Tibial artery (tissue), 4 donors: ENCODE results near the gene STMN3.
"Not testable (repeated sequence)": the region's sequence is repeated elsewhere in the genome, so short reads cannot be mapped to it uniquely, and the experiment has no call there.

Source experiments
- DNase-seq, 2 donors: peaks; one replicate each; pipeline ENCODE4 v3.0.0-alpha.2; 2019
- H3K27ac ChIP-seq, 2 donors: fragments of 200-600 bp; sonication (generic) in 1 of 2; 1 replicate in 1 of 2; 2 replicates in 1 of 2; pipeline ENCODE4 v1.5.1; 2018 to 2019; ENCODE audit warnings: mild to moderate bottlenecking in 1 of 2
- H3K27me3 ChIP-seq, 2 donors: fragments of 200-600 bp; sonication (generic) in 1 of 2; one replicate each; pipeline versions ENCODE4 v1.5.1 to v1.6.0; 2016 to 2019
- H3K36me3 ChIP-seq, 3 donors: fragments of 200-600 bp; sonication (generic) in 2 of 3; one replicate each; pipeline ENCODE4 v1.5.1; 2016 to 2019; ENCODE audit warnings: mild to moderate bottlenecking in 2 of 3
- H3K4me1 ChIP-seq, 4 donors: fragments of 200-600 bp; sonication (generic) in 2 of 4; 1 replicate in 3 of 4; 2 replicates in 1 of 4; pipeline ENCODE4 v1.5.1; 2016 to 2019
- H3K4me3 ChIP-seq, 2 donors: fragments of 200-600 bp; sonication (generic) in 1 of 2; 1 replicate in 1 of 2; 2 replicates in 1 of 2; pipeline ENCODE4 v1.5.1; 2018 to 2019; ENCODE audit warnings: mild to moderate bottlenecking in 2 of 2
- H3K9me3 ChIP-seq, 3 donors: fragments of 200-600 bp; sonication (generic) in 1 of 3; one replicate each; pipeline ENCODE4 v1.5.1; 2016 to 2019
- intact Hi-C: fragments of 100-400 bp; cut with DNase I; formaldehyde crosslinking; loops from one replicate; pipeline ENCODE4 v1.15.0; 2023; ENCODE audit warnings: low total_unique reads
- TF ChIP-seq, protein P1 (sequence below), 2 experiments: fragments of 200-600 bp in 1 of 2; fragments of 450-650 bp in 1 of 2; IDR thresholded peaks; one replicate each; pipeline ENCODE4 v1.5.1; 2017 to 2019; ENCODE audit warnings: antibody characterized with exemption in 2 of 2, mild to moderate bottlenecking in 1 of 2, moderate library complexity in 1 of 2

Gene STMN3

DNA sequence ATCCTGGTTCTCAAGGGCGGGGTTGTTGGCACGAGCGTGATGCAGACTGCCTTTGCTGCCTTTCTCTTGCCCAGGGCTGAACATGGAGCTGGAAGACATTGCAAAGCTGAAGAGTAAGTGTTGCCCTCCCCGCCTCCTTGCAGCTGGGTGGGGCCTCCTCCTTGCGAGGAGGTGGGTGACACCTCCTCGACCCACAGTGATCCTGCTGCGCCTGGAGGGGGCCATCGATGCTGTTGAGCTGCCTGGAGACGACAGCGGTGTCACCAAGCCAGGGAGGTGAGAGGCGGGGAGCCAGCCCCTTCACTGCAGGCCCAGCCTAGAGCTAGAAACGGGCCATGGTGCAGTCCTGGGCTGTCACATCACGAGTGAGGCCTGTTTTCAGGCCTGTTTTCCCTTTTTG is 24.8 kb upstream of the STMN3 start:
- DNase-seq = no peak
- intact Hi-C loops = no loop called here
- no peak overlapping the region for H3K27ac ChIP-seq
- peaks cover 16 to 72% (median 52%) of the 10 kb centered on the region in 3 donors for H3K36me3 ChIP-seq
- H3K4me1 ChIP-seq = peaks cover 5 to 19% (median 18%) of the 10 kb centered on the region in 4 donors
- H3K27me3 ChIP-seq = no peaks in the 10 kb centered on the region
- H3K9me3 ChIP-seq = no peaks in the 10 kb centered on the region
- TF ChIP-seq, protein P1, sequence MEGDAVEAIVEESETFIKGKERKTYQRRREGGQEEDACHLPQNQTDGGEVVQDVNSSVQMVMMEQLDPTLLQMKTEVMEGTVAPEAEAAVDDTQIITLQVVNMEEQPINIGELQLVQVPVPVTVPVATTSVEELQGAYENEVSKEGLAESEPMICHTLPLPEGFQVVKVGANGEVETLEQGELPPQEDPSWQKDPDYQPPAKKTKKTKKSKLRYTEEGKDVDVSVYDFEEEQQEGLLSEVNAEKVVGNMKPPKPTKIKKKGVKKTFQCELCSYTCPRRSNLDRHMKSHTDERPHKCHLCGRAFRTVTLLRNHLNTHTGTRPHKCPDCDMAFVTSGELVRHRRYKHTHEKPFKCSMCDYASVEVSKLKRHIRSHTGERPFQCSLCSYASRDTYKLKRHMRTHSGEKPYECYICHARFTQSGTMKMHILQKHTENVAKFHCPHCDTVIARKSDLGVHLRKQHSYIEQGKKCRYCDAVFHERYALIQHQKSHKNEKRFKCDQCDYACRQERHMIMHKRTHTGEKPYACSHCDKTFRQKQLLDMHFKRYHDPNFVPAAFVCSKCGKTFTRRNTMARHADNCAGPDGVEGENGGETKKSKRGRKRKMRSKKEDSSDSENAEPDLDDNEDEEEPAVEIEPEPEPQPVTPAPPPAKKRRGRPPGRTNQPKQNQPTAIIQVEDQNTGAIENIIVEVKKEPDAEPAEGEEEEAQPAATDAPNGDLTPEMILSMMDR (IDR thresholded peaks at IDR 0.05) = no peak
- no peak overlapping the region for H3K4me3 ChIP-seq

DNA sequence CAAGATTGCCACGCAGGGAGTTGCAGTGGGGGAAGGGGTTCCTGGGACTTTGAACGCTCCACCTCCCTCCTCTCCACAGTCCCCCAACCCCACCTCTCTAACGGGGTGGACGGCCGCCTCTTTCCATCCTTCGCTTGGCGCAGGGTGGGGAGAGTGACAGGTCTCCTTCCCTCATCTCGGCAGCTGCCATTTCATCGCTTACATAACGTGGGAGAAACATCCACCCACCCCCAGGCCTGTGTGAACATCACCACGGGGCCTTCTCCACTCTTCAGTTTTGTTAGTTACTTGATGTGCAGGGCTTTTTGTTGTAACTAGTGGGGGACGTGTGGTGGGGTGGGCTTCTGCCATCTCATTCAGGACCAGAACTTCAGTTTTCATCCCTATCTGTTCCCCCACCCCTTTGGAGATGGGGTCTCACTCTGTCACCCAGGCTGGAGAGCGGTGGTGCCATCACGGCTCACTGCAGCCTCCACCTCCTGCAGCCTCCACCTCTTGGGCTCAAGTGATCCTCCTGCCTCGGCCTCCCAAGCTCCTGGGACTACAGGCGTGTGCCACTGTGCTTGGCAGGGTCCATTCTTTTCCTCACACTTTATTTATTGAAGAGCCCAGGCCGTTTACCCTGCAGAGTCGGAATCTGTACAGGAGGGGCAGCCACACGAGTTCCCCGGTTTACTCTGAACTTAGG is 22.6 kb upstream of the STMN3 start:
- no peak for DNase-seq

DNA sequence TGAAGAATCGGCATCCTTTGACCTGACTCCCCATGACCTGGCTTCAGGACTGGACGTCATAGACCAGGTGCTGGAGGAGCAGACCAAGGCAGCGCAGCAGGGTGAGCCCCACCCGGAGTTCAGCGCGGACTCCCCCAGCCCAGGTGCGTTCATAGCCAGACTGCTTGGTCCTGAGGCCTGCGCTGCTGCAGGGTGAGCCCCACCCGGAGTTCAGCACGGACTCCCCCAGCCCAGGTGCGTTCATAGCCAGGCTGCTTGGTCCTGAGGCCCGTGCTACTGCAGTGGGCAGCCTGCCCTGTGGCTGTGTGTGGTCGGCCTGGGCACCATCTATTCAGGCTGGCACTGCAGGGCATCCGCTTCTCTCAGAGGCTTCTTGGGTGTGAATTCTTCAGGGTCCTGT is 20.7 kb upstream of the STMN3 start:
- peaks cover 22 to 82% (median 56%) of the 10 kb centered on the region in 3 donors for H3K36me3 ChIP-seq

More for the DNA sequence above, 22.6 kb upstream of the STMN3 start:
- TF ChIP-seq, protein P1 (IDR thresholded peaks at IDR 0.05) = no peak
- no peaks in the 10 kb centered on the region for H3K27me3 ChIP-seq
- no peaks in the 10 kb centered on the region for H3K4me1 ChIP-seq
- H3K4me3 ChIP-seq = no peak overlapping the region
- H3K9me3 ChIP-seq = no peaks in the 10 kb centered on the region
- H3K27ac ChIP-seq = no peak overlapping the region
- H3K36me3 ChIP-seq = peaks cover 22 to 89% (median 63%) of the 10 kb centered on the region in 3 donors
- intact Hi-C loops = no loop called here

DNA sequence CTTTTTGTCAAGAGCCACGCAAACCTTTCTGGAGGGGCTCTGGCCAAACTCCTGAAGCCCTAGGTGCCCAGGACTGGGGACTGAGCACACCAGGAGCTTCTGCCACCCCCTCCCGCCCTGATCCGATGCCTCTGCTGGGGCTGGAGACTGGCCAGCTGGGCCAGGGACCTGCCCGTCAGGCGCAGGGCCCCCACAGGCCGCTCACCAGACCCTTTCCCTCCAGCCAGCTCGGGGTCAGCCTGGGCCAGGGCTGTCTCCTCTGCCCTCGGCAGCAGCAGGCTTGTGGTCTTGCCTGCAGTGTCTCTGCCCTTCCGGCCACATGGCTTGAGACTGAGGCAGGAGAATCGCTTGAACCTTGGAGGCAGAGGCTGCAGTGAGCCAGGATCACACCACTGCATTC is 19.4 kb upstream of the STMN3 start:
- H3K27ac ChIP-seq = no peak overlapping the region
- DNase-seq = no peak
- no peak overlapping the region for H3K4me3 ChIP-seq
- TF ChIP-seq, protein P1 (IDR thresholded peaks at IDR 0.05) = no peak
- no peaks in the 10 kb centered on the region for H3K4me1 ChIP-seq
- intact Hi-C loops = no loop called here
- no peaks in the 10 kb centered on the region for H3K27me3 ChIP-seq
- peaks cover 35 to 83% (median 57%) of the 10 kb centered on the region in 3 donors for H3K36me3 ChIP-seq
- no peaks in the 10 kb centered on the region for H3K9me3 ChIP-seq

More for the DNA sequence above, 20.7 kb upstream of the STMN3 start:
- no peaks in the 10 kb centered on the region for H3K9me3 ChIP-seq
- no peaks in the 10 kb centered on the region for H3K27me3 ChIP-seq
- TF ChIP-seq, protein P1 (IDR thresholded peaks at IDR 0.05) = no peak
- no peak overlapping the region for H3K4me3 ChIP-seq
- intact Hi-C loops = no loop called here
- DNase-seq = no peak
- H3K4me1 ChIP-seq = no peaks in the 10 kb centered on the region
- no peak overlapping the region for H3K27ac ChIP-seq

GRCh38 chr20:63671695-63672094 is 18.5 kb upstream of the STMN3 start:
- H3K9me3 ChIP-seq, intact Hi-C loops, H3K27me3 ChIP-seq, DNase-seq, H3K27ac ChIP-seq, H3K4me3 ChIP-seq, H3K4me1 ChIP-seq: not testable (repeated sequence)
- H3K36me3 ChIP-seq = peaks cover 39 to 86% (median 66%) of the 10 kb centered on the region in 3 donors

GRCh38 chr20:63668351-63668750 is 15.1 kb upstream of the STMN3 start:
- intact Hi-C loops = no loop called here
- H3K36me3 ChIP-seq = peaks cover 30 to 88% (median 60%) of the 10 kb centered on the region in 3 donors

More at GRCh38 chr20:63668351-63668750, 15.1 kb upstream of the STMN3 start:
- Histone ChIP-seq H3K27me3 (no peaks in the 10 kb centered on the region), H3K4me3 (no peak overlapping the region), H3K4me1 (no peaks in the 10 kb centered on the region), H3K27ac (no peak overlapping the region), H3K9me3 (no peaks in the 10 kb centered on the region)
- TF ChIP-seq, protein P1 (IDR thresholded peaks at IDR 0.05) = no peak
- no peak for DNase-seq
